ENCODE data around the gene IKZF2. TPM values are rescaled to one million over a fixed set of nuclear protein-coding genes. Genes with fewer than 3 reads are reported as not detected.

IKZF2 gene
- polyA plus RNA-seq, 1 donor (not counting 4 experiments of a cell fraction or from before 2014, with no cell fraction given), result 8.2 TPM

GRCh38 chr2:212958757-212959295 is 192.6 kb downstream of the IKZF2 start:
- Histone ChIP-seq H3K9me3 (ENCODE audit: control insufficient read depth, low read depth, low read length) (no peaks in the 10 kb centered on the region), H3K27ac (ENCODE audit: control insufficient read depth, insufficient read depth, low read length) (no peak overlapping the region), H3K4me1 (ENCODE audit: control insufficient read depth, extremely low read depth, insufficient read depth, low read length) (peaks cover 21% of the 10 kb centered on the region), H3K9ac (ENCODE audit: control insufficient read depth, extremely low read depth, insufficient read depth, low read length) (no peak overlapping the region), H3K4me2 (ENCODE audit: control insufficient read depth, extremely low read depth, insufficient read depth, low read depth, low read length) (peak overlapping the region; percentile 29), H4K20me1 (ENCODE audit: control insufficient read depth, extremely low read depth, insufficient read depth, low read length) (no peaks in the 10 kb centered on the region), H3K9me1 (ENCODE audit: control insufficient read depth, extremely low read depth, insufficient read depth, low read length) (no peaks in the 10 kb centered on the region), H3K36me3 (ENCODE audit: control insufficient read depth in 2 of 2, extremely low read depth in 1 of 2, insufficient read depth in 2 of 2, low read length in 2 of 2) (no peaks in the 10 kb centered on the region), H3K79me2 (ENCODE audit: control insufficient read depth, insufficient read depth, low read length) (no peaks in the 10 kb centered on the region), H3K27me3 (ENCODE audit: control insufficient read depth, extremely low read depth, insufficient read depth, low read length) (no peaks in the 10 kb centered on the region), H2AFZ (ENCODE audit: control insufficient read depth, low read length) (peak overlapping the region; percentile 42), H3K4me3 (ENCODE audit: control insufficient read depth in 2 of 3, extremely low read depth in 1 of 3, insufficient read depth in 2 of 3, low read depth in 1 of 3, low read length in 3 of 3) (no peak overlapping the region)
- dilution Hi-C loops (cut with MboI; ENCODE audit: extremely low pct_ligation_motif_present, low sequenced_read_pairs), result no loop called here
- DNase-seq (ENCODE audit: low read depth, low spot score), result no peak
- peak; percentile 88 for FAIRE-seq
- no peak for TF ChIP-seq EZH2 (IDR thresholded peaks at IDR 0.05; ENCODE audit: low read length)
- no peak for TF ChIP-seq CTCF (optimal IDR thresholded peaks at IDR 0.05 in 1 of 3, IDR thresholded peaks at IDR 0.05 in 1 of 3, conservative IDR thresholded peaks at IDR 0.05 in 1 of 3; ENCODE audit: extremely low read depth in 1 of 3, insufficient read depth in 2 of 3, low read length in 3 of 3)

- Histone ChIP-seq H3K4me1 (ENCODE audit: control insufficient read depth, extremely low read depth, insufficient read depth, low read length) (peaks cover 21% of the 10 kb centered on the region), H4K20me1 (ENCODE audit: control insufficient read depth, extremely low read depth, insufficient read depth, low read length) (no peaks in the 10 kb centered on the region), H2AFZ (ENCODE audit: control insufficient read depth, low read length) (no peak overlapping the region), H3K27me3 (ENCODE audit: control insufficient read depth, extremely low read depth, insufficient read depth, low read length) (no peaks in the 10 kb centered on the region), H3K27ac (ENCODE audit: control insufficient read depth, insufficient read depth, low read length) (no peak overlapping the region), H3K4me2 (ENCODE audit: control insufficient read depth, extremely low read depth, insufficient read depth, low read depth, low read length) (no peak overlapping the region), H3K9me1 (ENCODE audit: control insufficient read depth, extremely low read depth, insufficient read depth, low read length) (no peaks in the 10 kb centered on the region), H3K9ac (ENCODE audit: control insufficient read depth, extremely low read depth, insufficient read depth, low read length) (no peak overlapping the region), H3K4me3 (ENCODE audit: control insufficient read depth in 2 of 3, extremely low read depth in 1 of 3, insufficient read depth in 2 of 3, low read depth in 1 of 3, low read length in 3 of 3) (no peak overlapping the region), H3K9me3 (ENCODE audit: control insufficient read depth, low read depth, low read length) (no peaks in the 10 kb centered on the region), H3K79me2 (ENCODE audit: control insufficient read depth, insufficient read depth, low read length) (no peaks in the 10 kb centered on the region), H3K36me3 (ENCODE audit: control insufficient read depth in 2 of 2, extremely low read depth in 1 of 2, insufficient read depth in 2 of 2, low read length in 2 of 2) (no peaks in the 10 kb centered on the region)
- no peak for TF ChIP-seq CTCF (optimal IDR thresholded peaks at IDR 0.05 in 1 of 3, IDR thresholded peaks at IDR 0.05 in 1 of 3, conservative IDR thresholded peaks at IDR 0.05 in 1 of 3; ENCODE audit: extremely low read depth in 1 of 3, insufficient read depth in 2 of 3, low read length in 3 of 3)
- TF ChIP-seq EZH2 (IDR thresholded peaks at IDR 0.05; ENCODE audit: low read length), result no peak
- peak; percentile 39 for FAIRE-seq
- dilution Hi-C loops (cut with MboI; ENCODE audit: extremely low pct_ligation_motif_present, low sequenced_read_pairs), result no loop called here
- no peak for DNase-seq (ENCODE audit: low read depth, low spot score)
These were observed 193.3 kb downstream of the IKZF2 start for GRCh38 chr2:212958133-212958532.

Data from keratinocyte (primary cell).